SK-N-SH treated with all-trans-retinoic acid at 6 μM for 48 hours (cell line): ENCODE data around the gene FNDC3B.

Source experiments
- ATAC-seq: fragments of 200-7000 bp; cut with Tn5 transposase; 3 replicates; pipeline ENCODE4 v1.9.1; 2020; ENCODE audit warnings: mild to moderate bottlenecking, moderate library complexity
- ARNTL ChIP-seq: fragments of 450-650 bp; formaldehyde crosslinking; IDR thresholded peaks from 2 replicates; pipeline ENCODE4 v1.5.0; 2020; ENCODE audit warnings: low read depth, mild to moderate bottlenecking, moderate library complexity, borderline replicate concordance
- BACH2 ChIP-seq: fragments of 250-450 bp; sonication (Bioruptor Pico); IDR thresholded peaks from 2 replicates; pipeline ENCODE4 v1.9.0; 2021; ENCODE audit warnings: mild to moderate bottlenecking, borderline replicate concordance
- CREB5 ChIP-seq: fragments of 250-450 bp; sonication (Bioruptor Pico); IDR thresholded peaks from 2 replicates; pipeline ENCODE4 v1.5.1; 2020; ENCODE audit warnings: low read depth, mild to moderate bottlenecking, moderate library complexity
- CSDC2 ChIP-seq: fragments of 250-450 bp; sonication (Bioruptor Pico); IDR thresholded peaks from 2 replicates; pipeline ENCODE4 v1.5.0; 2020; ENCODE audit warnings: mild to moderate bottlenecking, moderate library complexity
- CSRNP3 ChIP-seq: fragments of 250-450 bp; sonication (Bioruptor Pico); IDR thresholded peaks from 2 replicates; pipeline ENCODE4 v1.5.1; 2021; ENCODE audit warnings: mild to moderate bottlenecking, moderate library complexity
- ESRRG ChIP-seq: fragments of 250-450 bp; sonication (Bioruptor Pico); IDR thresholded peaks from 2 replicates; pipeline ENCODE4 v1.6.1; 2021; ENCODE audit warnings: mild to moderate bottlenecking
- GLIS3 ChIP-seq: fragments of 250-450 bp; sonication (Bioruptor Pico); IDR thresholded peaks from 2 replicates; pipeline ENCODE4 v1.5.0; 2020; ENCODE audit warnings: mild to moderate bottlenecking, moderate library complexity
- ISL1 ChIP-seq: fragments of 250-450 bp; sonication (Bioruptor Pico); IDR thresholded peaks from 2 replicates; pipeline ENCODE4 v2.1.2; 2022; ENCODE audit warnings: mild to moderate bottlenecking, moderate library complexity
- OSR1 ChIP-seq: fragments of 250-450 bp; sonication (Bioruptor Pico); IDR thresholded peaks from 2 replicates; pipeline ENCODE4 v1.8.0; 2022; ENCODE audit warnings: moderate library complexity, mild to moderate bottlenecking, inconsistent platforms
- PATZ1 ChIP-seq: fragments of 250-450 bp; sonication (Bioruptor Pico); IDR thresholded peaks from 2 replicates; pipeline ENCODE4 v1.8.0; 2020; ENCODE audit warnings: mild to moderate bottlenecking, moderate library complexity, borderline replicate concordance
- POU6F1 ChIP-seq: fragments of 250-450 bp; sonication (Bioruptor Pico); IDR thresholded peaks from 2 replicates; pipeline ENCODE4 v1.8.0; 2021; ENCODE audit warnings: low read depth, mild to moderate bottlenecking, moderate library complexity, borderline replicate concordance
- RARB ChIP-seq: fragments of 250-450 bp; sonication (Bioruptor Pico); IDR thresholded peaks from 2 replicates; pipeline ENCODE4 v1.8.0; 2021; ENCODE audit warnings: mild to moderate bottlenecking, moderate library complexity
- SNAI2 ChIP-seq: fragments of 250-450 bp; sonication (Bioruptor Pico); IDR thresholded peaks from 2 replicates; pipeline ENCODE4 v1.5.0; 2020; ENCODE audit warnings: mild to moderate bottlenecking, moderate library complexity
- TCF4 ChIP-seq: fragments of 250-450 bp; sonication (Bioruptor Pico); IDR thresholded peaks from 2 replicates; pipeline ENCODE4 v1.8.0; 2021; ENCODE audit warnings: mild to moderate bottlenecking, moderate library complexity, borderline replicate concordance
- TOX ChIP-seq: fragments of 250-450 bp; sonication (Bioruptor Pico); IDR thresholded peaks from 2 replicates; pipeline ENCODE4 v1.8.0; 2021; ENCODE audit warnings: mild to moderate bottlenecking, moderate library complexity, borderline replicate concordance
- TSHZ2 ChIP-seq: fragments of 250-450 bp; sonication (Bioruptor Pico); IDR thresholded peaks from 2 replicates; pipeline ENCODE4 v1.5.0; 2020; ENCODE audit warnings: mild to moderate bottlenecking, moderate library complexity
- ZC3H10 ChIP-seq: fragments of 250-450 bp; sonication (Bioruptor Pico); IDR thresholded peaks from 2 replicates; pipeline ENCODE4 v1.5.1; 2021; ENCODE audit warnings: mild to moderate bottlenecking, moderate library complexity
- ZFP3 ChIP-seq: fragments of 250-450 bp; sonication (Bioruptor Pico); IDR thresholded peaks from 2 replicates; pipeline ENCODE4 v1.5.0; 2020; ENCODE audit warnings: mild to moderate bottlenecking, moderate library complexity
- ZNF565 ChIP-seq: fragments of 450-650 bp; formaldehyde crosslinking; conservative IDR thresholded peaks from 2 replicates; pipeline ENCODE4 v1.5.0; 2020; ENCODE audit warnings: low read depth, mild to moderate bottlenecking, moderate library complexity
- ZNF70 ChIP-seq: fragments of 450-650 bp; formaldehyde crosslinking; IDR thresholded peaks from 2 replicates; pipeline ENCODE4 v1.5.0; 2020; ENCODE audit warnings: mild to moderate bottlenecking, moderate library complexity
- ZNF8 ChIP-seq: fragments of 450-650 bp; formaldehyde crosslinking; IDR thresholded peaks from 2 replicates; pipeline ENCODE4 v1.5.0; 2020; ENCODE audit warnings: mild to moderate bottlenecking, moderate library complexity

The FNDC3B gene

GRCh38 chr3:172106037-172106954, 66.9 kb downstream of the FNDC3B start:
- no peak for ATAC-seq
- TF ChIP-seq ZC3H10 (CRISPR knock-in tag) (no peak), CREB5 (CRISPR knock-in tag) (no peak), ARNTL (no peak), ZNF70 (CRISPR knock-in tag) (no peak), ZNF8 (no peak), TOX (CRISPR knock-in tag) (no peak), SNAI2 (CRISPR knock-in tag) (no peak), ZFP3 (CRISPR knock-in tag) (no peak), BACH2 (no peak), TSHZ2 (CRISPR knock-in tag) (no peak), PATZ1 (CRISPR knock-in tag) (no peak), CSRNP3 (CRISPR knock-in tag) (no peak), ISL1 (CRISPR knock-in tag) (no peak), TCF4 (CRISPR knock-in tag) (no peak)

- ATAC-seq, result no peak
- TF ChIP-seq PATZ1 (CRISPR knock-in tag) (no peak), SNAI2 (CRISPR knock-in tag) (no peak)
- TF ChIP-seq, all 23 proteins: peak for 0
Observed at GRCh38 chr3:172106989-172107388, 67.6 kb downstream of the FNDC3B start.

- ATAC-seq, result no peak
- TF ChIP-seq ARNTL (no peak), RARB (no peak), SNAI2 (CRISPR knock-in tag) (no peak), ZFP3 (CRISPR knock-in tag) (no peak), ZC3H10 (CRISPR knock-in tag) (no peak), CSDC2 (CRISPR knock-in tag) (no peak), POU6F1 (CRISPR knock-in tag) (no peak), OSR1 (CRISPR knock-in tag) (no peak), ZNF565 (CRISPR knock-in tag) (no peak), PATZ1 (CRISPR knock-in tag) (no peak), TCF4 (CRISPR knock-in tag) (no peak), CSRNP3 (CRISPR knock-in tag) (no peak), ISL1 (CRISPR knock-in tag) (no peak), BACH2 (no peak), GLIS3 (CRISPR knock-in tag) (no peak), ESRRG (CRISPR knock-in tag) (no peak)
Observed at GRCh38 chr3:172107403-172107802, 68.0 kb downstream of the FNDC3B start.
